ENCODE results near the gene MDFI.

- TF ChIP-seq, protein P1, sequence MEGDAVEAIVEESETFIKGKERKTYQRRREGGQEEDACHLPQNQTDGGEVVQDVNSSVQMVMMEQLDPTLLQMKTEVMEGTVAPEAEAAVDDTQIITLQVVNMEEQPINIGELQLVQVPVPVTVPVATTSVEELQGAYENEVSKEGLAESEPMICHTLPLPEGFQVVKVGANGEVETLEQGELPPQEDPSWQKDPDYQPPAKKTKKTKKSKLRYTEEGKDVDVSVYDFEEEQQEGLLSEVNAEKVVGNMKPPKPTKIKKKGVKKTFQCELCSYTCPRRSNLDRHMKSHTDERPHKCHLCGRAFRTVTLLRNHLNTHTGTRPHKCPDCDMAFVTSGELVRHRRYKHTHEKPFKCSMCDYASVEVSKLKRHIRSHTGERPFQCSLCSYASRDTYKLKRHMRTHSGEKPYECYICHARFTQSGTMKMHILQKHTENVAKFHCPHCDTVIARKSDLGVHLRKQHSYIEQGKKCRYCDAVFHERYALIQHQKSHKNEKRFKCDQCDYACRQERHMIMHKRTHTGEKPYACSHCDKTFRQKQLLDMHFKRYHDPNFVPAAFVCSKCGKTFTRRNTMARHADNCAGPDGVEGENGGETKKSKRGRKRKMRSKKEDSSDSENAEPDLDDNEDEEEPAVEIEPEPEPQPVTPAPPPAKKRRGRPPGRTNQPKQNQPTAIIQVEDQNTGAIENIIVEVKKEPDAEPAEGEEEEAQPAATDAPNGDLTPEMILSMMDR (IDR thresholded peaks at IDR 0.05) = no peak
- no peak for TF ChIP-seq ZFX (IDR thresholded peaks at IDR 0.05; ENCODE audit: borderline replicate concordance)
Measured at GRCh38 chr6:41615311-41615710, 23.0 kb upstream of the MDFI start.
